ENCODE data around the gene KIAA1671.

- no peak for TF ChIP-seq CTCF (IDR thresholded peaks at IDR 0.05)
- no peak for TF ChIP-seq EZH2 (IDR thresholded peaks at IDR 0.05)
Measured at GRCh38 chr22:25199731-25200520, 247.4 kb downstream of the KIAA1671 start, which contains the start of gene CRYBB3.
